ENCODE data around the gene GRAMD1C.

Gene GRAMD1C

DNA sequence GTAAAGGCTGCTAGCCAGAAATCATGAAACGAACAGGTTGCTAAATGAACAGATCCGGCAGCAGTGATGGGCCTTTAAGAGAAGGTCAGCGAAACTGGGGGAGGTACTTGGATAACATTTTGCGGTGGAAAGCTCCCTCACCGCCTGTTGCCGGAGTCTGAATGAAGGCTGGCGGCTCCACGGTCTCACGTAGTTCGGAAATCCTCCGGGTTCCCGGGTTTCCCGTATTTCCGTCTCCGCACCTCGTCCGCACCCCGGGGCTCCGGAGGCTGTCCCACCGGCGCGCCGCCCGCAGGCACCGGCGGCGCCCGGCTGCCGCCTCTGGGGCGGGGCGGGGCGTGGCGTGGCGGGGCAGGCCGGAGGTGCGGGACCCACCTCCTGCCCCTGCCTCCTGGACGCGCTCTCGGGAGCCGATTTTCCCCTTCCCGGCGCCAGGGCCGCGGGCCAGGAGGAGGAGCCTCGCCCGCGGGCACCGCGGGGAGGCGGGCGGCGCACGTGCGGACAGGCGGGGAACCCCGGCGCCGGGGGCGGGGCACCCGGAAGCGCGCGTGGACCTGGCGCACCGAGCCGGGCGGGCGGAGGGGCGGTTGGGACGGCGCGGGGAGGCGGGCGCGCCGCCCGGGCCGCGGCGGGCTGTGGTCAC, 108.9 kb downstream of the GRAMD1C start, which contains the start of gene ZDHHC23:
Gene ZDHHC23, plus strand, starts transcription at position 642 of the 643 bp plus-strand sequence. CDS start 790 bp downstream, outside the sequence.
- TF ChIP-seq, protein P1, sequence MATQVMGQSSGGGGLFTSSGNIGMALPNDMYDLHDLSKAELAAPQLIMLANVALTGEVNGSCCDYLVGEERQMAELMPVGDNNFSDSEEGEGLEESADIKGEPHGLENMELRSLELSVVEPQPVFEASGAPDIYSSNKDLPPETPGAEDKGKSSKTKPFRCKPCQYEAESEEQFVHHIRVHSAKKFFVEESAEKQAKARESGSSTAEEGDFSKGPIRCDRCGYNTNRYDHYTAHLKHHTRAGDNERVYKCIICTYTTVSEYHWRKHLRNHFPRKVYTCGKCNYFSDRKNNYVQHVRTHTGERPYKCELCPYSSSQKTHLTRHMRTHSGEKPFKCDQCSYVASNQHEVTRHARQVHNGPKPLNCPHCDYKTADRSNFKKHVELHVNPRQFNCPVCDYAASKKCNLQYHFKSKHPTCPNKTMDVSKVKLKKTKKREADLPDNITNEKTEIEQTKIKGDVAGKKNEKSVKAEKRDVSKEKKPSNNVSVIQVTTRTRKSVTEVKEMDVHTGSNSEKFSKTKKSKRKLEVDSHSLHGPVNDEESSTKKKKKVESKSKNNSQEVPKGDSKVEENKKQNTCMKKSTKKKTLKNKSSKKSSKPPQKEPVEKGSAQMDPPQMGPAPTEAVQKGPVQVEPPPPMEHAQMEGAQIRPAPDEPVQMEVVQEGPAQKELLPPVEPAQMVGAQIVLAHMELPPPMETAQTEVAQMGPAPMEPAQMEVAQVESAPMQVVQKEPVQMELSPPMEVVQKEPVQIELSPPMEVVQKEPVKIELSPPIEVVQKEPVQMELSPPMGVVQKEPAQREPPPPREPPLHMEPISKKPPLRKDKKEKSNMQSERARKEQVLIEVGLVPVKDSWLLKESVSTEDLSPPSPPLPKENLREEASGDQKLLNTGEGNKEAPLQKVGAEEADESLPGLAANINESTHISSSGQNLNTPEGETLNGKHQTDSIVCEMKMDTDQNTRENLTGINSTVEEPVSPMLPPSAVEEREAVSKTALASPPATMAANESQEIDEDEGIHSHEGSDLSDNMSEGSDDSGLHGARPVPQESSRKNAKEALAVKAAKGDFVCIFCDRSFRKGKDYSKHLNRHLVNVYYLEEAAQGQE (IDR thresholded peaks at IDR 0.05; ENCODE audit: insufficient replicate concordance, low read depth), result no peak
- TF ChIP-seq POLR2AphosphoS5 (IDR thresholded peaks at IDR 0.05; ENCODE audit: low read depth) (no peak), GABPA (IDR thresholded peaks at IDR 0.05; ENCODE audit: low read depth) (no peak), SPI1 (IDR thresholded peaks at IDR 0.05; ENCODE audit: borderline replicate concordance, low read depth) (no peak)
- TF ChIP-seq, protein P2, sequence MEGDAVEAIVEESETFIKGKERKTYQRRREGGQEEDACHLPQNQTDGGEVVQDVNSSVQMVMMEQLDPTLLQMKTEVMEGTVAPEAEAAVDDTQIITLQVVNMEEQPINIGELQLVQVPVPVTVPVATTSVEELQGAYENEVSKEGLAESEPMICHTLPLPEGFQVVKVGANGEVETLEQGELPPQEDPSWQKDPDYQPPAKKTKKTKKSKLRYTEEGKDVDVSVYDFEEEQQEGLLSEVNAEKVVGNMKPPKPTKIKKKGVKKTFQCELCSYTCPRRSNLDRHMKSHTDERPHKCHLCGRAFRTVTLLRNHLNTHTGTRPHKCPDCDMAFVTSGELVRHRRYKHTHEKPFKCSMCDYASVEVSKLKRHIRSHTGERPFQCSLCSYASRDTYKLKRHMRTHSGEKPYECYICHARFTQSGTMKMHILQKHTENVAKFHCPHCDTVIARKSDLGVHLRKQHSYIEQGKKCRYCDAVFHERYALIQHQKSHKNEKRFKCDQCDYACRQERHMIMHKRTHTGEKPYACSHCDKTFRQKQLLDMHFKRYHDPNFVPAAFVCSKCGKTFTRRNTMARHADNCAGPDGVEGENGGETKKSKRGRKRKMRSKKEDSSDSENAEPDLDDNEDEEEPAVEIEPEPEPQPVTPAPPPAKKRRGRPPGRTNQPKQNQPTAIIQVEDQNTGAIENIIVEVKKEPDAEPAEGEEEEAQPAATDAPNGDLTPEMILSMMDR (IDR thresholded peaks at IDR 0.05; ENCODE audit: insufficient read depth, low read length), result no peak
- Histone ChIP-seq H3K27me3 (ENCODE audit: insufficient read depth, poor library complexity, severe bottlenecking) (peaks cover 26% of the 10 kb centered on the region), H3K27ac (replicated peaks) (no peak within 1 kb of the TSS), H3K4me3 (replicated peaks; ENCODE audit: insufficient read depth, low read length) (peak within 1 kb of the TSS; percentile 71)
- DNase-seq (ENCODE audit: low read depth in 1 of 2, low spot score in 1 of 2), result peak; percentile 17 to 33

GRCh38 chr3:113948015-113948917, 109.7 kb downstream of the GRAMD1C start:
- TF ChIP-seq, protein P2 (IDR thresholded peaks at IDR 0.05; ENCODE audit: insufficient read depth, low read length), result no peak
- TF ChIP-seq POLR2AphosphoS5 (IDR thresholded peaks at IDR 0.05; ENCODE audit: low read depth) (no peak), GABPA (IDR thresholded peaks at IDR 0.05; ENCODE audit: low read depth) (no peak), SPI1 (IDR thresholded peaks at IDR 0.05; ENCODE audit: borderline replicate concordance, low read depth) (no peak)
- TF ChIP-seq, protein P1 (IDR thresholded peaks at IDR 0.05; ENCODE audit: insufficient replicate concordance, low read depth), result no peak
- H3K27me3 ChIP-seq (ENCODE audit: insufficient read depth, poor library complexity, severe bottlenecking), result peaks cover 26% of the 10 kb centered on the region
- DNase-seq (ENCODE audit: low read depth in 1 of 2, low spot score in 1 of 2), result peak in 1 of 2 experiments; percentile 11
- no peak overlapping the region for H3K27ac ChIP-seq (replicated peaks)
- H3K4me3 ChIP-seq (replicated peaks; ENCODE audit: insufficient read depth, low read length), result peak overlapping the region; percentile 71

GRCh38 chr3:113952921-113953320, 114.3 kb downstream of the GRAMD1C start:
- H3K4me3 ChIP-seq (replicated peaks; ENCODE audit: insufficient read depth, low read length), result no peak overlapping the region
- TF ChIP-seq GABPA (IDR thresholded peaks at IDR 0.05; ENCODE audit: low read depth) (no peak), SPI1 (IDR thresholded peaks at IDR 0.05; ENCODE audit: borderline replicate concordance, low read depth) (no peak), POLR2AphosphoS5 (IDR thresholded peaks at IDR 0.05; ENCODE audit: low read depth) (no peak)
- TF ChIP-seq, protein P2 (IDR thresholded peaks at IDR 0.05; ENCODE audit: insufficient read depth, low read length), result no peak
- TF ChIP-seq, protein P1 (IDR thresholded peaks at IDR 0.05; ENCODE audit: insufficient replicate concordance, low read depth), result no peak
- peaks cover 7% of the 10 kb centered on the region for H3K27me3 ChIP-seq (ENCODE audit: insufficient read depth, poor library complexity, severe bottlenecking)
- H3K27ac ChIP-seq (replicated peaks), result no peak overlapping the region
- no peak for DNase-seq (ENCODE audit: low read depth in 1 of 2, low spot score in 1 of 2)

All from HL-60 (cell line).